Stimulated activated CD4-positive, alpha-beta T cell treated with anti-CD3 and anti-CD28 coated beads, Interleukin-4, amount 100 ng/mL, for 24 hours (primary cell): ENCODE data around the gene ARHGAP21.
A peak's percentile ranks its signal among the peaks of the same experiment; 100 is the strongest.

Experiments
- DNase-seq: peaks from one replicate; pipeline ENCODE4 v3.0.0-alpha.2; 2020

Gene ARHGAP21

DNA sequence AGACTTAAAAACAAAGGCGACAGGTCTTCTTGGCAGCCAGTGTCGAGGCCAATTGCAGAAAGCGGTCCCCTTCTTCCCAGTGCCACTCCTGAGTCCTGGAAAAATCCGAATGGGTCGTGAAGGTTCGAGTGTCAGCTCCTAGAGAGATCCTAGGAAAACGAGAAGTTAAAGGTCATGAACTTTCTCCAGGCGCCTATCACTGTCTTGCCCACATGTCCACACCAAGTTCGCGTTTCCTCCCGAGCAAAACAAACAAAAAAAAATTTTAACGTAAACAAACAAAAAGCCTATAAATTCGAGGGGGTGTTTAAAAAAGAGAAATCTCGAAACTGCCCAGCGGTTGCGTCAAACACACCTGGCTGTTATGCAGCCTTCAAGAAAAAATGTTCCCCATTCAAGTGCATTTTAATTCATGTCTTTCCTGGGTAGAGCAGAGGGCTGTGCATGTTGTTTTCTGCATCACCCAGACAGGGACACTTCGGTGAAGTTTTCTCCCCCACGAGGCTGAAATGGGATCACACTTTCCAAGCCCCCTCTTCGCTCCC lies 1.5 kb downstream of the ARHGAP21 start:
- no peak for DNase-seq

- DNase-seq = no peak
Observed at GRCh38 chr10:24721229-24722106, 2.2 kb downstream of the ARHGAP21 start.

- no peak for DNase-seq
Observed at GRCh38 chr10:24720096-24720495, 3.6 kb downstream of the ARHGAP21 start.

DNA sequence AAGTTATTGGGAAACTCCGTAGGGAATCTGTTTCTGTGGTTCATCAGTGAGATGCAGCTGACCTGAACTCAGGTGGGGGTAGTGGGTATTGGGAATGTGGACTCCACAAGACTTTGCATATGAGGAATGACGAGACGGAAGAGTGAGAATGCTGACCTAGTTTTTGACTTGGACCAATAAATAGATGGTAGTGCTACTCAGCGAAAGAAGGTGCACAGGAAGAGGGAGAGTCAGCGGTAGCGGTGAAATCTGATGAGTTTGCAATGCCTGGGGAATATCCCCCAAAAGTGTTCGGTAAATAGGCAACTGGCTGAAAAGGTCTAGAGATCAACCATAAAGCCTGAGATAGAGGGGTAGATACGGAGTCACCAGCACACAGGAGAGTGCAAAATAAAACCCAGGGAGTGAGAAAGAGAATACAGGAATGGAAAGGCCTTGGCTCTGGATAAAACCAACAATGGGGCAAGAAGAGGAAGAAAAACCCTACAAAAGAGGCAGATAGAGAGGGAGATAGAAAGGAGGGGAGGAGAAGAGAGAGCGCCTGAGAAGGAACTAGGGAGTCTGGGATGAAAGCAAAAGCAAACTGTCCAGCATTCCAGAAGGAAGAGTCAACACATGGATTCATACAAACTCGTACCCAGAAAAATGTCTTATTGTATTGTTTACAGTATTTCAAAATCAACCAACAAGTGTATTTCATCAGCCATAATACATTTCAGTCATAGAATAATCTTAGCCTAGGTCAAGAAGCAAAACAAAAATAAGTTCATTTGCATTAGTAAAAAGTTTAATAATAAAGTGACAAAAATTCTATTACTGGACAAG lies 5.4 kb downstream of the ARHGAP21 start:
- no peak for DNase-seq

GRCh38 chr10:24716295-24716694 lies 7.4 kb downstream of the ARHGAP21 start:
- no peak for DNase-seq

- no peak for DNase-seq
Observed at GRCh38 chr10:24715246-24715769, 8.4 kb downstream of the ARHGAP21 start.

GRCh38 chr10:24713086-24713485 lies 10.6 kb downstream of the ARHGAP21 start:
- no peak for DNase-seq

- DNase-seq = no peak
Observed at GRCh38 chr10:24711465-24711864, 12.2 kb downstream of the ARHGAP21 start.

DNA sequence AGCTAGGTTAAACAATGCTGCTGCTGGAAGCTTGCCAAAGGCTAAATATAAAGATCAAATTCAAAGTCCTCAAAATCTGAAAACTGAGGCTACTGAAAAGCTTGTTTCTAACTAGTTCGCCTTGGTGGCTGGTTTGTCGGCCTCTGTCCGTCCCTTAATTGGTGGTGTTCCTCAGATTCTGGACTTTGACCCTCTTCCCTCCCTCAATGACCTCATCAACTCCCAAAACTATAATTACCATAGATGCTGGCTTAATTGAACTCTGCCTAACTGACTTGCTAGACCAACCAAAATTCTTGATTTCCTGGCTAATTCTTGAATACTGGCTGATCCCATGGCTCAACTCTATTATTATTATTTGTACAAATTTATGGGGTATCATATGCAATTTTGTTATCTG lies 15.6 kb downstream of the ARHGAP21 start:
- no peak for DNase-seq

DNA sequence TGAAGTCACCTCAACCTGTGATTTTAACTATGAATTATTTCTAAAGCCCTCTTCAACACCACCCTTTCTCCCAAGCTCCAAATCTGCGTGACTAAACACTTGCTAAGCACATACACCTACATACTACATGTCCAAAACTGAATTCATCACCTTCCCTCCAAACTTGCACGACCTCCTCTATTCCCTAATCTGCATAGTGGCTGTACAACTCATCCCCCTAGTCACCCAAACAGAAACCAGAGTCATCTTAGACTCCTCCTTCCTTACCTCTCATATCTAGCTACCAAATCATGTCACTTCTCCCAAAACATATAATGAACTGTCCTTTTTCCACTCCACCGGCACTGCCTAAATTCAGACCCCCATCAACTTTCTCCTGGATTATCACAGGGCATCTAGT lies 16.2 kb downstream of the ARHGAP21 start:
- DNase-seq = peak; percentile 54

- DNase-seq = peak; percentile 37
Observed at GRCh38 chr10:24706479-24707118, 17.1 kb downstream of the ARHGAP21 start.

GRCh38 chr10:24703700-24704099 lies 20.0 kb downstream of the ARHGAP21 start:
- no peak for DNase-seq

- no peak for DNase-seq
Observed at GRCh38 chr10:24701447-24701846, 22.2 kb downstream of the ARHGAP21 start.

GRCh38 chr10:24700948-24701347 lies 22.7 kb downstream of the ARHGAP21 start:
- no peak for DNase-seq

- no peak for DNase-seq
Observed at GRCh38 chr10:24698270-24698669, 25.4 kb downstream of the ARHGAP21 start.

DNA sequence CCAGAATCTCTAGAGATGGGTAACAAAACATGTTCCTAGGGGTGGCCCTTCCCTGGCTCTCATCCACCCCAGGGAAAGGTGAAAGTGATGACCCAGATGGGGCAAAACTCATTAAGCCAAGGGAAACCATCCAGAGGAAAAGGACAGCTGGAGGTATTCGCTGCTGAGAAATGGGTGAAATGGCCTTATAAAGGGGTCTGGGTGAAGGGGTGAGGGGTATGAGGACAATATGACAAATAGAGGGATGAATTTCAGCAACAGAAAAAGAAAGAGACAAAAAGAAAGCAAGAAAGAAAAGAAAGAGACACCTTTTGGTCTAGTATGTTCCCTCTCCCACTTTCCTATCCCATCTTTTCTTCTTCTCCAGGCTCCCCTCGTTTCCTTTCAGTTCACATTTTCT lies 26.6 kb downstream of the ARHGAP21 start:
- DNase-seq = no peak

GRCh38 chr10:24695452-24695851 lies 28.2 kb downstream of the ARHGAP21 start:
- DNase-seq = no peak

DNA sequence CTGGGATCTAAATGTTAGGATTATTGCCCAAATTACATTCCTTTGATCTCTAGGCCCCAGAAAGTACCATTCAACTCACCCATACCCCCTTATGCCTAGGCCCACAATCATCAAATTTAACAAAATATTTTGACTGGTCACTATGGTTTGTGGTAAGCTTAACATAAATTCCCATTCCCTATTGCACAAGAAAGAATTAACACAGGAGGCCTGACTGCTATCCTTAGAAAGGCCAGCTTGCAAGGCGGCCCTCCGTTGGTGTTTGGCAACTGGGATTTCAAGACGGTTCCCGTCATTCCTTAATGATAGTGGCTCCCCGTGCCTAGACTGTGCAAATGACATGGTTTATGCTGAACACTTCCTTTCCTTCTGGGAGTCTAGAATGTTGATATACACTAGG lies 29.6 kb downstream of the ARHGAP21 start:
- DNase-seq = no peak

GRCh38 chr10:24690961-24691512 lies 32.6 kb downstream of the ARHGAP21 start:
- no peak for DNase-seq

GRCh38 chr10:24685958-24686540 lies 37.6 kb downstream of the ARHGAP21 start:
- DNase-seq = no peak

GRCh38 chr10:24683554-24683953 lies 40.1 kb downstream of the ARHGAP21 start:
- DNase-seq = no peak

GRCh38 chr10:24681572-24682088 lies 42.1 kb downstream of the ARHGAP21 start:
- no peak for DNase-seq
